DMS79 treated with DMSO at 0.1 percent for 48 hours (cell line): ENCODE measurements around the gene P2RY8.
"Not testable (repeated sequence)": the region's sequence is repeated elsewhere in the genome, so short reads cannot be mapped to it uniquely, and the experiment has no call there.

Experiments used
- DNase-seq: peaks from one replicate; lab custom pipeline; 2025; lab: John Stamatoyannopoulos, UW

P2RY8 gene

GRCh38 chrX:1520350-1520749 lies 16.6 kb downstream of the P2RY8 start:
- DNase-seq, result no peak

DNA sequence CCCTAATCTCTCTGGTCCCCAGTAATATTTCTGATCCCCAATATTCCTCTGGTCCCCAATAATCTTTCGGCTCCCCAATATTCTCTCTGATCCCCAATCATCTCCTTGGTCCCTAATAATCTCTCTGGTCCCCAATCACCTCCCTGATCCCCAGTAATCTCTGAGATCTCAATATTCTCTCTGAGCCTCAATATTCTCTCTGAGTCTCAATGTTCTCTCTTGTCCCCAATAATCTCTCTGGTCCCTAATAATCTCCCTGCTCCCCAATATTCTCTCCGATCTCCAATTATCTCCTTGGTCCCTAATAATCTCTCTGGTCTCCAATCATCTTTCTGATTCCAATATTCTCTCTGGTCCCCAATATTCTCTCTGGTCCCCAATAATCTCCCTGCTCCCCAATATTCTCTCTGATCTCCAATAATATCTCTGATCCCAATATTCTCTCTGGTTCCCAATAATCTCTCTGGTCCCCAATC lies 17.9 kb downstream of the P2RY8 start:
- DNase-seq, result no peak

DNA sequence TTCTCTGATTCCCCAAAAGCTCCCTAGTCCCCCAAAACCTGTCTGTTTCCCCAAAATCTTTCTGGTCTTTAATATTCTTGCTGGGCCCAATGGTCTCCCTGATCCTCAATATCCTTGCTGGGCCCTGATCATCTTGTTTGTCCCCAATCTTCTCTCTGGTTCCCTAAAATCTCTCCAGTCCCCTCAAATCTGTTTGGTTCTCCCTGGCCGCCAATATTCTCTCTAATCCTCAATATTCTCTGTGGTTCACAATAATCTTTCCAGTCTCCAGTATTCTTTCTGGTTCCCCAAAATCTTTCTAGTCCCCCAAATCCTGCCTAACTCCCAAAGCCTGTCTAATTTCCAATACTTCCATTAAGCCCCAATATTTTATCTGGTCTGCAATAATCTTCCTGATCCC lies 18.5 kb downstream of the P2RY8 start:
- no peak for DNase-seq

GRCh38 chrX:1516596-1517104 lies 20.3 kb downstream of the P2RY8 start:
- no peak for DNase-seq

DNA sequence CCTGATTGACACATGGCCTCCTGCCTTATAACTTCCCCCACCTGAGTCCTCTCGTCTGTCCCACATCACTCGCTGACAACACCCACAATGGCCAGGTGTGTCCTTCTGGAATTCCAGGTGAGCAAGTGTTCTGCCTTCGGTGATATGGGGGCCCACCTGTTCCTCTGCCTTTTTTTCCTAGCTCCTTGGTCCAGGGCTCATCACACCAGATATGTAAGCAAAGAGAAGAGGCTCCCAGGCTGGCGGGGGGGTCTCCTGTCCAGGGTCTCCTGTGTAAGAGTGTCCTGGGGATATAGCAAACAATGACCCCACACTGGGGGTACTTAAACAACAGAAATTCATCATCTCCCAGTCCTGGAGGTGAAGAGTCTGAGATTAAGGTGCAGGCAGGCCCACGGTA lies 25.2 kb downstream of the P2RY8 start:
- DNase-seq, result no peak

DNA sequence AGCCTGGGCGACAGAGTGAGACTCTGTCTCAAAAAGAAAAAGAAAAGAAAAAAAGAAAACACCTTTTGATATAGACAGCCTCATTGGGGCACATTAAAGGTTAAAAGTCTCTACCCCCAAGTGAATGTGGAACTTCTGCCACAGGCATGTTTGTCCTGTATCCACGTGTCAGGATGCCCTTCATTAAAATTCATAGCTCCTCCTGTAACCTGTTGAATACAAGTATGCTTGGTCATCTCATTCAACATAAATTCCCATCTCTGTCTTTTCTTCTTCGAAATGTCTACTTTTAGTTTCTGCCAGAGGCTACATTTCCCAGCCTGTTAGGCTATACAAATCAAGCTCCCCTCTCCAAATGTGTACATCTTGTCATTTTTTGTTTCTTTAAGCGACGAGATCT lies 25.8 kb downstream of the P2RY8 start:
- no peak for DNase-seq

- no peak for DNase-seq
These were observed 29.2 kb downstream of the P2RY8 start for GRCh38 chrX:1507511-1508463.

DNA sequence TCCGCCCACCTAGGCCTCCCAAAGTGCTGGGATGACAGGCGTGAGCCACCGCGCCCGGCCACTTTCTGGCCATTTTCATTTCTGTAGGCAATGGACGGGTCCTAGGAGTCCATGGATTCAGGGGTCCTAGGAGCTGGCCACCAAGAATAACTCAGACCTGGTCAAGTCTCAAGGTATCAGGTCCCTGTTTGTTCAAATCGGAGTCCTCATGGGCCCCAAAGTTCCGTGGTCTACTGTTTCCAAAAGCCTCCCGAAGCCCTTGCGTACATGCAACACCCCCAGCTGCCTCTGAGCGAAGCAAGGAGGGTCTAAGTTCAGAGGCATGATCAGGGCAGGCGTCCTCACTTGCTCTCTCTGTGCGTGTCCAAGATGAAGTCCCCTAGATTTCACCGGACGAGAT lies 30.1 kb downstream of the P2RY8 start:
- no peak for DNase-seq

GRCh38 chrX:1502853-1503252 lies 34.1 kb downstream of the P2RY8 start:
- DNase-seq, result no peak

GRCh38 chrX:1502241-1502640 lies 34.7 kb downstream of the P2RY8 start:
- no peak for DNase-seq

DNA sequence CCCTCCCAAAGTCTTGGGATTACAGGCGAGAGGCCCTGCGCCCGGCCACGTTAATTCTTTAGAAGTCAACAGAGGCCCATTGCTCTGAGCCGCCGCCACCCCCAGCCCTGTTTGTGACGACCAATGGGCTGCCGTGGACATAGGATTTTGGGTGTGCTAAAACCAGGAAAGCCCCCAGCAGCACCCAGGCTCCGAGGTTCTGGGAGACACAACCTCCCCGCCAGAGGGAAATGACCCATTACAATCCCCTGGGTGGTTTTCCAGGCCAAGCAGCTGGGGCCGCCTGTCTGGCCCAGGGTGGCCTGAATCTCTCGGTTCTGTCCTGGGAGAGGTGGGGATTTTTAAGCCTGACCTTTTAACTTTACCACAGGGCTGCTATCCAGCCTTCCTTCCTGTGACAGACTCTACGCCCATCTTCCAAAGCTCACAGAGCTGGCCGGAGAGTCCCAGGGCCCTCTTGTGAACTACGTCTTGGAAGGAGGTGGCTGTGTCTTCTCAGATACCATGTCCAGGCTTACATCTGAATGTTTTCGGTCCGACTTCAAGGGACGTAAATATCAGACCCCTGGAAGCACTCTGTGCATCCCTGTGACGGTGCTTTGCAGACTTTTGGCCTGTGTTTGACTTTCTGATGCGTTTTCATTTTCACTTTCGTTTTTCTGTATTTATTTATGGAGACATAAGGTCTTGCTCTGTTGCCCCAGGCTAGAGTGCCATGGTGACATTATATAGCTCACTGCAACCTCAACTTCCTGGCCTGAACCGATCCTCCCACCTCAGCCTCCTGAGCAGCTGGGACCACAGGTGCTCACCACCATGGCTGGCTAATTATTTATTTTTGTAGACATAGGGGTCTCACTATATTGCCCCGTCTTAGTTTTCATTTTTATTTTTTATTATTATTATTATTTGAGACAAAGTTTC lies 36.0 kb downstream of the P2RY8 start:
- no peak for DNase-seq

GRCh38 chrX:1496076-1496475 lies 40.9 kb downstream of the P2RY8 start:
- no peak for DNase-seq

- no peak for DNase-seq
These were observed 43.0 kb downstream of the P2RY8 start for GRCh38 chrX:1493877-1494510.

DNA sequence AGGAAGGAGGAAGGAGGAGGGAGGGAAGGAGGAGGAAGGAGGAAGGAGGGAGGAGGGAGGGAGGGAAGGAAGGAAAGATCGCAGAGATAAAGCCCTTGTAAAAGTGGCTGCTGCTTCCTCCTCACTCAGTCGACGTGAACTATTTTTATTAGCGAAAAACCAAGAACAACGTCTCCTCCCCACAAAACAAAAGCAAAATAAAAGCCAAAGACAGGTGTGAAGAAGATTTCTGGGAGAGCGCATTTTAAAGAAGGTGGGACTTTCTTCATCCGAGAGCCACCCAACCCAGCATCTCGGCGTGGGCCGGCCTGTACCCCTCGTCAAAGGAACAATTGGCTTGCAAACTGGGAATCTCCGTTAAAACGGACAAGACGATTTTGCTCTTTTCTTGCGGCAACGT lies 43.6 kb downstream of the P2RY8 start:
- DNase-seq, result no peak

DNA sequence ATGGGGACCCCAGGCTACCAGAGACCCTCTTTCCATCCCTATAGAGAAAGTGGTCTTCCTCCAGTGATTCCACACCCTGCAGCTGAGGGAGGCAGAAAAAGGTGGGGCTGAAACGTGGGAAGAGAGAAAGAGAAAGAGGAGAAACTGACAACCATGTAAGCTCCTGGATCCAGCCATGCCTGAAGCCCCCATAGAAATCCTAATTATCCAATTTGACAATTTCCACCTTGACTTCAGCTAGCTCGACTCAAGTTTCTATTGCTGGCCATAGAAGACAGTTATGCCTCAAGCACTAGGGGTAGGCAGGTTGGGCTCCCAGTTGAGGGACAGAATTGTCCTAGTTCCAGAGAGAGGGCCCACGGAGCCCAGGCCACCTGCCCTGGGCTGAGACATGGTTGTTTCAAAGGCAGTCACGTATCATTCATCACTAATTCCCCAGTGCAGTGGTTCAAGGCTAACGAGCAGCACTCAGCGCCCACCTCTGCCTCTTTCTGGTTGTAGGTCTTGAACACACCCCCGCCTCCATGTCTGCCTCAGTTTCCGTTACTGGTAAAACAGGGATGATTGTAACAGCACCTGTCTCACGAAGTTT lies 44.5 kb downstream of the P2RY8 start:
- DNase-seq, result no peak

DNA sequence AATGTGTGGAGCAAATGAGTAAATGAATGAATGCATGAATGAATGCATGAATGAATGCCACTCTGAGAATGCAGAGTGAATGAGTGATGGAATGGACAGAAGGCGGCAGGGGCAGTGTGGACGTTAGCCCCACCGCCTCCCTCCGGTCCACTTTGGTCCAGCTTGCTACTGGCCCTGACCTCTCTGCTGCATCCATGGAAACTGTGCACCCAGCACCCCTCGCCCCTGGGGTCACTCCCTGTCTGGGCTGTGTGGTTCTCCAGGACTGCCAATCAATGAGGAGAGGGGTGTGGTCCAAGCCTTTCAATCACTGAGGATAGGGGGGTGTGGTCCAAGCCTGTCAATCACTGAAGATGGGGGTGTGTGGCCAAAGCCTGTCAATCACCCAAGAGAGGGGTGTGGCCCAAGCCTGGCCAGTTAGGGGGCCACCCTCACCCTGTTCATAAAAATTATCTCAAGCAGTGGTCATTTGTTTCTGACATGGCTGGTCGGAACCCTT lies 45.1 kb downstream of the P2RY8 start:
- DNase-seq, result no peak

- DNase-seq, result not testable (repeated sequence)
These were observed 45.7 kb downstream of the P2RY8 start for GRCh38 chrX:1491248-1491647.

- DNase-seq, result not testable (repeated sequence)
These were observed 46.3 kb downstream of the P2RY8 start for GRCh38 chrX:1490723-1491122.

DNA sequence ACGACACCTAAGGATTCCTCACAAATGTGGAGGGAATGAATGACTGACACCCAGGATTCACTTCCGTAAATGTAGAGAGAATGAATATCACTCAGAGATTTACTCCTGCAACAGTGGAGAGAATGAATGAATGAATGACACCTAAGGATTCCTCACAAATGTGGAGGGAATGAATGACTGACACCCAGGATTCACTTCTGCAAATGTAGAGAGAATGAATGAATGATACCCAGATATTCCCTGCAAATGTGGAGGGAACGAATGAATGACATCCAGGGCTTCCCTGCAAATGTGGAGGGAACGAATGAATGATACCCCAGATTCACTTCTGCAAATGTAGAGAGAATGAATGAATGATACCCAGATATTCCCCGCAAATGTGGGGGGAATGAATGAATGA lies 47.6 kb downstream of the P2RY8 start:
- DNase-seq, result not testable (repeated sequence)

- no peak for DNase-seq
These were observed 48.2 kb downstream of the P2RY8 start for GRCh38 chrX:1488745-1489144.

GRCh38 chrX:1488141-1488540 lies 48.8 kb downstream of the P2RY8 start:
- no peak for DNase-seq
